Lower leg skin (tissue), 4 donors: ENCODE data around the gene GRID2. TPM values are rescaled to one million over a fixed set of nuclear protein-coding genes. Genes with fewer than 3 reads are reported as not detected.

Experiments
- DNase-seq, 2 donors: peaks; one replicate each; pipeline ENCODE4 v3.0.0-alpha.2; 2019; ENCODE audit warnings: low spot score in 2 of 2
- H3K4me3 ChIP-seq: fragments of 200-600 bp; sonication (generic); 2 replicates; pipeline ENCODE4 v1.5.1; 2017; ENCODE audit warnings: mild to moderate bottlenecking, low read depth; ENCODE audit not compliant: poor library complexity, severe bottlenecking
- POLR2A ChIP-seq, 2 donors: fragments of 450-650 bp; IDR thresholded peaks; one replicate each; pipeline ENCODE4 v1.6.1; 2016 to 2017; ENCODE audit warnings: antibody characterized with exemption in 2 of 2, mild to moderate bottlenecking in 1 of 2, moderate library complexity in 1 of 2
- WGBS, 2 donors: methylation state at CpG; one replicate each; pipeline ENCODE4 v1.1.5; 2018; 5-methylcytosine and 5-hydroxymethylcytosine counted together
- intact Hi-C: fragments of 100-400 bp; cut with DNase I; formaldehyde crosslinking; loops from one replicate; pipeline ENCODE4 v1.15.0; 2023; ENCODE audit warnings: low total_unique reads
- total RNA-seq, 4 donors: library from RNA; depleted of rRNA; stranded (reverse); fragments of >200 nt; gene quantifications; one replicate each; pipeline ENCODE4 v1.1.0, GENCODE V29; 2016
- TF ChIP-seq, protein P1 (sequence below), 3 donors: fragments of 450-650 bp; IDR thresholded peaks; one replicate each; pipeline ENCODE4 v1.5.1; 2016; ENCODE audit warnings: antibody characterized with exemption in 3 of 3, mild to moderate bottlenecking in 3 of 3, moderate library complexity in 2 of 3

GRID2 gene
- total RNA-seq, 4 donors from 2014 or later, result not detected

DNA sequence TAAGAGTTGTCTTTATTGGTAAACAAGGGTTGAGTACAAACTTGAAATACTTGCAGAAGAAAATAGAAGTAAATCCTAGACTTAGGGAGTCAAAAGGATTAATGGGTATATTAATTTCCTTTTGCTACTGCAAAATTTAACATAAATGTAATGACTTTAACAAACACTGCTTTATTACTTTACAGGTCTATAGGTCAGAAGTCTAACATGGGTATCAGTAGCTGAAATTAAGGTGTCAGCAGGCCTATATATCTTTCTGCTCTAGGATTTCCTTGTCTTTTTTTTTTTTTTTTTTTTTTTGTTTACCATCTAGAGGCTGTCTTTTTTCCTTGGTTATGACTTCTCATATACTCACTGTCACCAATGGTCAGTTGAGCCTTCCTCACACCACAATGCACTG lies 220.4 kb downstream of the GRID2 start:
- intact Hi-C loops, result no loop called here
- DNase-seq, result no peak
- TF ChIP-seq POLR2A (IDR thresholded peaks at IDR 0.05), result no peak
- TF ChIP-seq, protein P1, sequence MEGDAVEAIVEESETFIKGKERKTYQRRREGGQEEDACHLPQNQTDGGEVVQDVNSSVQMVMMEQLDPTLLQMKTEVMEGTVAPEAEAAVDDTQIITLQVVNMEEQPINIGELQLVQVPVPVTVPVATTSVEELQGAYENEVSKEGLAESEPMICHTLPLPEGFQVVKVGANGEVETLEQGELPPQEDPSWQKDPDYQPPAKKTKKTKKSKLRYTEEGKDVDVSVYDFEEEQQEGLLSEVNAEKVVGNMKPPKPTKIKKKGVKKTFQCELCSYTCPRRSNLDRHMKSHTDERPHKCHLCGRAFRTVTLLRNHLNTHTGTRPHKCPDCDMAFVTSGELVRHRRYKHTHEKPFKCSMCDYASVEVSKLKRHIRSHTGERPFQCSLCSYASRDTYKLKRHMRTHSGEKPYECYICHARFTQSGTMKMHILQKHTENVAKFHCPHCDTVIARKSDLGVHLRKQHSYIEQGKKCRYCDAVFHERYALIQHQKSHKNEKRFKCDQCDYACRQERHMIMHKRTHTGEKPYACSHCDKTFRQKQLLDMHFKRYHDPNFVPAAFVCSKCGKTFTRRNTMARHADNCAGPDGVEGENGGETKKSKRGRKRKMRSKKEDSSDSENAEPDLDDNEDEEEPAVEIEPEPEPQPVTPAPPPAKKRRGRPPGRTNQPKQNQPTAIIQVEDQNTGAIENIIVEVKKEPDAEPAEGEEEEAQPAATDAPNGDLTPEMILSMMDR (IDR thresholded peaks at IDR 0.05), result no peak
- H3K4me3 ChIP-seq, result no peak overlapping the region

DNA sequence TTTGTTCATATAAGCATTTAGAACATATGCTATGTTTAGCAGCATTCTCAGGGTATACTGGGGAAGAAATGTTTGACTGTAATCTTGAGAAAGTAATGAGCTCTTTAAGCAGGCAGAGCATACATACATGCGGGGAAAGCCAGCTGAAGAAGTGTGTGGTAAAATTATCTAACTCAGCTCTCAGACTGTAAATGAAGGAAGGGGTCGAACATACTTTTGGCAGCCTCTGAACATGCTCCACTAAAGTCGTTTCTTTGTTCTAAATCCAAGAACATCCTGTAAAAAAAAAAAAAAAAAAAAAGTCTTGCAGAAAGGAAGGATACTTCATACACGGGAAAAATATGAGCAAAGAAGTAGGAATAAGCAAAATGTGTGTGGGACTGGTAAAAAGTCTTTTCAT lies 224.8 kb downstream of the GRID2 start:
- no peak overlapping the region for H3K4me3 ChIP-seq
- TF ChIP-seq POLR2A (IDR thresholded peaks at IDR 0.05), result no peak
- TF ChIP-seq, protein P1 (IDR thresholded peaks at IDR 0.05), result no peak
- intact Hi-C loops, result no loop called here
- 24 to 25% methylated on average over 4 of the region's 4 CpGs for WGBS, 2 donors
- no peak for DNase-seq

DNA sequence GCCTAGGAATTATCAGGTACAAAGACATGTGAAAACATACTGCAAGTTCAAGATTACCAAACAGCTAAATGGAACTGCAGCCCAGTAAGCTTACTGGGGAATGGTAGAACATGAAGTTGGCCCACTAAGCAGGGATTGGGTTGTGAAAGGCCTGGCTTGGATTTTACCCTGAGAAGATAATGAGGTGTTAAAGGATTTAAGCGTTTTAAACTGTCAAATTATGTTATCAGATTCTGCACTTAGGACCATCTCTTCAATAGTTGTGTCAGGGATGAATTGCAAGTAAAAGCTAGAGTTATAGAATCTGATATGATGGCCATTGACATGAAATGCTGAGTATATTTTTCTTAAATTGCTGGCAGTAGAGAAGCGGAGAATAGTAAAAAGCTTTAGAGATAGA lies 225.7 kb downstream of the GRID2 start:
- no peak for TF ChIP-seq POLR2A (IDR thresholded peaks at IDR 0.05)
- TF ChIP-seq, protein P1 (IDR thresholded peaks at IDR 0.05), result no peak
- no peak for DNase-seq
- no peak overlapping the region for H3K4me3 ChIP-seq
- 90 to 92% methylated on average over 2 of the region's 2 CpGs for WGBS, 2 donors
- intact Hi-C loops, result no loop called here

DNA sequence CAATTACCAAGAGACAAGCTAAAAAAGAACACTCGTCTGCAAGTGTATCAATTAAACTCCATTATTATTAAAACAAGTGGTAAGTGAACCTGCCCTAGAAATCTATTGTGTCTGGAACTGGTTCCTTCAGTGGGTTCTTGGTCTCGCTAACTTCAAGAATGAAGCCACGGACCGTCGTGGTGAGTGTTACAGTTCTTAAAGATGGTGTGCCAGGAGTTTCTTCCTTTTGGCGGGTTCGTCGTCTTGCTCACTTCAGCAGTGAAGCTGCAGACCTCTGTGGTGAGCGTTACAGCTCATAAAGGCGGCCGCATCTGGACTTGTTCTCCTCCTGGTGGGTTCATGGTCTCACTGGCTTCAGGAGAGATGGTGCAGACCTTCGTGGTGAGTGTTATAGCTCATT lies 231.8 kb downstream of the GRID2 start:
- WGBS, 2 donors, result 82 to 89% methylated on average over 12 of the region's 12 CpGs
- TF ChIP-seq POLR2A (IDR thresholded peaks at IDR 0.05), result no peak
- TF ChIP-seq, protein P1 (IDR thresholded peaks at IDR 0.05), result no peak
- intact Hi-C loops, result no loop called here
- no peak for DNase-seq
- no peak overlapping the region for H3K4me3 ChIP-seq

DNA sequence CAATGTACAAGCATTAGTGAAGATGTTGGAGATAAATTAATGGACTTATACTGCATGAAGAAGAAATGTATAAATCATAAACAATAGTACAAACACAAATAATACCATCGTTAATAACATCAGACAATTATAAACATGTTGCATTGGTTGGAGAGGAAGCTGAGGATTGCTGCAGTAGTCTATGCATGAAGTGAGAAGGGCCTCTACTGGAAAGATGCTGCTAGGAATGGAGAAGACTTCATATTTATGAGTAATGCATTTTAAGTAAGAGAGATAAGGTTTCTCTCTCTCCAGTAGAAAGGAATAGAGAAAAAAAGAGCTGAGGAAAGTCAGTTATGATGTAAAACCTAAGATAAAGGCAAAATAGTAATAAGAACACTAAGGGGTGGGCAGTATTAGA lies 247.8 kb downstream of the GRID2 start:
- WGBS, 2 donors, result 56 to 67% methylated on average over 1 of the region's 1 CpG
- H3K4me3 ChIP-seq, result no peak overlapping the region
- no peak for DNase-seq
- TF ChIP-seq POLR2A (IDR thresholded peaks at IDR 0.05), result no peak
- TF ChIP-seq, protein P1 (IDR thresholded peaks at IDR 0.05), result no peak
- intact Hi-C loops, result no loop called here

DNA sequence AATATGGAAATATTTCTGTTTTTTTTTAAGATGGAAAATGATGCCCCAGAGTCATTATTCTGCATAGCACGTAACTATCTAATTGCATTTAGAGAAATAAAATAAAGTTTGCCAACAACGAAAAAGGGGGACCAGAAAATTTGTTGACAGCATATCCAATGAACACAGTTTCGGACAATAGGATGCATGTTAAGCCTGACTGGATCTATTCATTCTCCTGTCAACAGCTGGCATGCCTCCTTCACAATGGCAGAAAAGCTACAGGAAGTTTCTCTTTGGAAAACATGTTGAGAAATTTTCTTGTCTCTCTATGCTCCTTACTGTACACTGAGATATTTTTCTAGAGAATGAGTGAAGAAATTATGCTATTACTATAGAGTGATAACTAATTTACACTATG lies 262.5 kb downstream of the GRID2 start:
- intact Hi-C loops, result no loop called here
- 82 to 87% methylated on average over 3 of the region's 3 CpGs for WGBS, 2 donors
- TF ChIP-seq, protein P1 (IDR thresholded peaks at IDR 0.05), result no peak
- TF ChIP-seq POLR2A (IDR thresholded peaks at IDR 0.05), result no peak

More for the DNA sequence above, 262.5 kb downstream of the GRID2 start:
- H3K4me3 ChIP-seq, result no peak overlapping the region
- DNase-seq, result no peak
